ENCODE measurements around the gene SPSB1.

Gene SPSB1

DNA sequence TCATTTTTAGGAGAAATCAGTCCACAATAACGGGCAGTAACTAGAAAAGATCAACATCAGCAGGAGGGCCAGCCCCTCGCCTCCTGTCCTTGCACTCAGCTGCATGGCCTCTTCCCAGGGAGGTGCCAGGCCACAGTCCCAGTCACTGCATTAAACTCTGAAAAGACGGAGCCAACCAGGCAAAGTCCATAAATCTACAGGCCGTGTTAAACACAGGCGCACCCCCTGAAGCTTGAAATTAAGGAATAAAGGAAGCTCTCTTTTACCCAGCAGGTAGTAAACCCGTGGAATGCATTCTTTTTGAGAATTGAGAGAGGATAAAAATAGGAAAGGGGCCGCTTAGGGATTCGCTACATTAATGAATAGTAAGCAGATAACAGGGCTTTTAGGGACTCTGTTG lies 39.7 kb upstream of the SPSB1 start:
- no peak for ATAC-seq
- Mint-ChIP-seq H3K27me3 (no peaks in the 10 kb centered on the region), H3K9me3 (no peaks in the 10 kb centered on the region), H3K27ac (no peak overlapping the region), H3K4me3 (no peak overlapping the region), H3K4me1 (peaks cover 21% of the 10 kb centered on the region)
- no peak for DNase-seq

DNA sequence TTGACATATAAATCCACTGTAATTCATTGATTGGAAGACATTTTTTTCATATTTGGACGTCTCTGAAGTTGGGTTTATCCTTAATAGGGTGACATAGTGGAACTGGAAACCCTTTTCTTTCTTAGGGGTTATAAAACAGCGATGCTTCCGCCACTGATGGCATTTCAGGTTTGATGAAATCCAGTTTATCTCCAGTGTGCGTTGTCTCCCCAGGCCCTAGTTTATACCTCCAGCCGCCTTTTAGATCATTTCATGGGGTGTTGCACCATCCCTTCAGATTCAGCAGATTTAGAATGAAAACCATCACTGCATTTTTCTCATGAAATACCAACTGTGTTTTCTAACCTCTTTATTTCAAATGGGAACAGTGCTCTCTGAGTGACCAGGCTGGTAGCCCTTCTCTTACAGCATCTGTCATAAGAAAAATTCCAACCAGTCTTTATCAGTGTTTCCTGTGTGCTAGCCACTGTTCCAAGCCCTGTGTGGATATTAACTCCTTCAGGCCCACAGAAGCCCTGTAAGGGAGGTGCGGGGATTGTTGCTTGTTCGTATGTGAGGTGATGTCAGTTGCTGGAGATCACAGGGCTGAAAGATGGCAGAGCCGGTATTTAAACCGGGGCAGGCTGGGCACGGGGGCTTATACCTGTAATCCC lies 39.1 kb upstream of the SPSB1 start:
- H3K9me3 Mint-ChIP-seq = peaks cover 4 to 5% of the 10 kb centered on the region in 2 donors
- H3K4me3 Mint-ChIP-seq = no peak overlapping the region
- DNase-seq (no peak), ATAC-seq (no peak)
- H3K4me1 Mint-ChIP-seq = peaks cover 25% of the 10 kb centered on the region
- H3K27me3 Mint-ChIP-seq = no peaks in the 10 kb centered on the region
- peak overlapping the region in 1 of 2 donors; percentile 27 for H3K27ac Mint-ChIP-seq

DNA sequence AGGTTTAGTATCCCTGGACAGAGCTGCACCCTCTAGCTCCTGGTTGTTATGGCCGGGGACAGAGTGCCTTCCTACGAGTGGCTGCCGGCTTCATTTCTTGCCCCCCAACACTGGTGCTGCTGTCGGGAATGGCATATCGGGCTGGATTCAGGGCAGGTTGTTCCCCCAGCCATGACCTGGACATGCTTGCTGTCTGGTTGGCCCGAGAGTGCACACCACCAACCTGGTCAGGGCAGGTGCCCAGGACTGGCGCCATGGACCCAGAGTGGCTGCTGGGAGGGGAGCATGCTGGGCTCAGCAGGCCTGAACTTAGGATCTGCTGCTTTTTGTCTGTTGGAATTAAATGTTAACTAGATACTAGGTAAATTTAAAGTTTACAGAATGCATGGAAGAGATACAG lies 36.4 kb upstream of the SPSB1 start:
- H3K27me3 Mint-ChIP-seq = no peaks in the 10 kb centered on the region
- DNase-seq = no peak
- H3K27ac Mint-ChIP-seq = no peak overlapping the region
- H3K4me1 Mint-ChIP-seq = peaks cover 37% of the 10 kb centered on the region
- no peak overlapping the region for H3K4me3 Mint-ChIP-seq
- peaks cover 23 to 27% of the 10 kb centered on the region in 2 donors for H3K9me3 Mint-ChIP-seq
- no peak for ATAC-seq

DNA sequence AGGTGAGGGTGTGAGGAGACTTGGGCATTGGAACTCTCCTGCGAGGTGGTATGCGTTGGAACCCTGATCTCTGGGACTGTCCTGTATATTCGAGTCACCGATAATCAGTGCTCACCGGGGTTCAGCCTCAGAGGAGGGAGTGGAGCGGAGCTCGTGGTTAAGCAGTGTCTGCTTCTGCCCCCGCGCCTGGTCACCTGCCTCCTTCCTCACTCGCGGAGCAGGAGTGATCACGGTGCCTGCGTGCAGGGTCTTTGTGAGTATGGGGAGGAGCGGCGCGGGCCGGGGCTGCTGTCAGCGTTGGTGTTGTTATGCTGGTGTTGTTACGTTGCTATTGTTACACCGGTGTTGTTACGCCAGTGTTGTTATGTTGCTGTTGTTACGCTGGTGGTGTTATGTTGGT lies 34.8 kb upstream of the SPSB1 start:
- ATAC-seq = no peak
- Mint-ChIP-seq H3K9me3 (peaks cover 23 to 27% of the 10 kb centered on the region in 2 donors), H3K4me1 (peaks cover 37% of the 10 kb centered on the region), H3K27ac (no peak overlapping the region), H3K27me3 (no peaks in the 10 kb centered on the region), H3K4me3 (no peak overlapping the region)
- no peak for DNase-seq

DNA sequence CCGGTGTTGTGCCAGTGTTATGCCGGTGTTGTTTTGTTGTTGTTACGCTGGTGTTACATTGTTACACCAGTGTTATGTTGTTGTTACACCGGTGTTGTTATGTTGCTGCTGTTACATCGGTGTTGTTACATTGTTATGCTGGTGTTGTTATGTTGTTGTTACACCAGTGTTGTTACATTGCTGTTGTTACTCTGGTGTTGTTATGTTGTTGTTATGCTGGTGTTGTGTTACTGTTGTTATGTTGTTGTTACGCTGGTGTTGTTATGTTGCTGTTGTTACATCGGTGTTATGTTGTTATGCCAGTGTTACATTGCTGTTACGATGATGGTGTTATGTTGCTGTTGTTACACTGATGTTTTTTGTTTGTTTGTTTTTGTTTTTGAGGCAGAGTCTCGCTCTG lies 34.1 kb upstream of the SPSB1 start:
- peaks cover 23 to 27% of the 10 kb centered on the region in 2 donors for H3K9me3 Mint-ChIP-seq
- DNase-seq (no peak), ATAC-seq (no peak)
- no peaks in the 10 kb centered on the region for H3K27me3 Mint-ChIP-seq
- H3K4me1 Mint-ChIP-seq = peaks cover 37% of the 10 kb centered on the region
- no peak overlapping the region for H3K27ac Mint-ChIP-seq
- H3K4me3 Mint-ChIP-seq = no peak overlapping the region

DNA sequence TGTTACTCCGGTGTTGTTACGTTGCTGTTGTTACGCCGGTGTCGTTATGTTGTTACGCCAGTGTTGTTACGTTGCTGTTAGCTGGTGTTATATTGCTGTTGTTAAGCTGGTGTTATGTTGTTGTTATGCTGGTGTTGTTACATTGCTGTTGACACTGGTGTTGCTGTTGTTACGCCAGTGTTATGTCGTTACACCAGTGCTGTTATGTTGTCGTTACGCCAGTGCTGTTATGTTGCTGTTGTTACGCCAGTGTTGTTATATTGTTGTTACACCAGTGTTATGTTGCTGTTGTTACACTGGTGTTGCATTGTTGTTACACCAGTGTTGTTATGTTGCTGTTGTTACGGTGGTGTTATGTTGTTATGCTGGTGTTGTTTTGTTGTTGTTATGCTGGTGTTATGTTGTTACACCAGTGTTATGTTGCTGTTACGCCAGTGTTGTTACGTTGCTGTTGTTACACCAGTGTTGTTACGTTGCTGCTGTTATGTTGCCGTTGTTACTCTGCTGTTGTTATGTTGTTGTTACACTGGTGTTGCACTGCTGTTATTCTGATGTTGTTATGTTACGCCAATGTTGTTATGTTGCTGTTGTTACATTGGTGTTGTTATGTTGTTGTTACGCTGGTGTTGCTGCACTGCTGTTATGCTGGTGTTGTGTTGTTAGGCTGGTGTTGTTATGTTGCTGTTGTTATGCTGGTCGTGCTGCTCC lies 32.5 kb upstream of the SPSB1 start:
- peaks cover 23 to 27% of the 10 kb centered on the region in 2 donors for H3K9me3 Mint-ChIP-seq
- ATAC-seq (no peak), DNase-seq (no peak)
- H3K27me3 Mint-ChIP-seq = no peaks in the 10 kb centered on the region
- H3K4me3 Mint-ChIP-seq = no peak overlapping the region
- peak overlapping the region in 1 of 2 donors; percentile 75 for H3K27ac Mint-ChIP-seq
- H3K4me1 Mint-ChIP-seq = peaks cover 28% of the 10 kb centered on the region

DNA sequence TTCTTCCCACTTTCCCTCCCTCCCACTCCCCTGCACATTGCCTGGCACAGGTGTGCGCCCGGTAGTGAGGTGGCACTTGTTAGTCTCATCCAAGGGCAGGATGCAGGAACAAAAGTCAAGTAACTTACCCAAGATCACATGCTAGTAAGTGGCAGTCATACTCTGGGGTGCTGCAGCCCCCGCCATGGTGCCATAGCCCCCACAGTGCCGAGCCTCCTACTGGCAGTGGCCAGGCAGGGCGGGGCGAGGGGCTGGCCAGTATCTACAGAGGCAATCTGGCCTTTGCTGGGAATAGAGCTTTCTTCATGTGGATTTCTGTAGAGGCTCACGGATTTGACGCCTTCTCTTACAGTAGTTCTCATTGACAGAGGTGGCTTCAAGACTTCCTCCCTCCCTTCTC lies 31.2 kb upstream of the SPSB1 start:
- Mint-ChIP-seq H3K27me3 (no peaks in the 10 kb centered on the region), H3K27ac (no peak overlapping the region), H3K4me1 (peaks cover 28% of the 10 kb centered on the region), H3K4me3 (no peak overlapping the region), H3K9me3 (peaks cover 23 to 27% of the 10 kb centered on the region in 2 donors)
- DNase-seq (no peak), ATAC-seq (no peak)

DNA sequence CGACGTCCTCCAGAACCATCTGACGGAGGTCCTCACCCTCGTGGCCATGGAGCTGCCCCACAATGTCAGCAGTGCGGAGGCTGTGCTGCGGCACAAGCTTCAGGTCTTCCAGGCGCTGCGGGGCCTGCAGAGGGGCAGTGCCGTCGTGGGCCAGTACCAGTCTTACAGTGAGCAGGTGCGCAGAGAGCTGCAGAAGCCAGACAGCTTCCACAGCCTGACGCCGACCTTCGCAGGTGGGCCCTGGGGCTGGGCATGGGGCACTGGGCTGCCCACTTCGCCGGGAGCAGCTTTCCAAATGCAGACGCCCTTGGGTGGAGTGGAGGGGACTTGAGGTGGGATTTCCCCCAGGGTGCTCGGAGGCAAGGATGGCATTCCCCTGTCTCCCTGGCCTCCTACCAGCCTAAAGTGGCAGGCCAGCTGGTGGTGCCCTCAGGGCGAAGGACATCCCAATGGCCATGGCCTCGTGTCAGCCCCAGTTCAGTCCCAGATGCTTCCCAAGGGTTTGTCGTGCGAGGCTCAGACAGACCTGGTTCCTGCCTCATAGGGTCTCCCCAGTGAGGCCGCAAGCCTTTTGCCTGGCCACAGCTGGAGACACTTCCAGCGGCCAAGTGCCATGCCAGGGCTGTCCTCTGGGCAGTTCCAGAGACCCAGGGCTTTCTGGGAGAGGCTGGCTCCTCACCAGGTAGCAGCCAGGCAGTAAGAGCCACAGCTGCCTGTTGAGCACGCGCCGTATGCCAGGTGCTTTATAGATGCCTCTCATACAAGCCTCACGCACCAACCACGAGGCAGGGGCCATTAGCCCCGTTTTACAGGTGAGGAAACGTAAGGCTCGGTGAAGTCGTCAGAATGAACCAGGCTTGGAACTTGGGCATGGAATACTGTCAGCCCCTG lies 30.4 kb upstream of the SPSB1 start:
- H3K27ac Mint-ChIP-seq = no peak overlapping the region
- ATAC-seq (no peak), DNase-seq (no peak)
- H3K9me3 Mint-ChIP-seq = peaks cover 23 to 27% of the 10 kb centered on the region in 2 donors
- peaks cover 35% of the 10 kb centered on the region for H3K4me1 Mint-ChIP-seq
- H3K4me3 Mint-ChIP-seq = no peak overlapping the region
- H3K27me3 Mint-ChIP-seq = no peaks in the 10 kb centered on the region

DNA sequence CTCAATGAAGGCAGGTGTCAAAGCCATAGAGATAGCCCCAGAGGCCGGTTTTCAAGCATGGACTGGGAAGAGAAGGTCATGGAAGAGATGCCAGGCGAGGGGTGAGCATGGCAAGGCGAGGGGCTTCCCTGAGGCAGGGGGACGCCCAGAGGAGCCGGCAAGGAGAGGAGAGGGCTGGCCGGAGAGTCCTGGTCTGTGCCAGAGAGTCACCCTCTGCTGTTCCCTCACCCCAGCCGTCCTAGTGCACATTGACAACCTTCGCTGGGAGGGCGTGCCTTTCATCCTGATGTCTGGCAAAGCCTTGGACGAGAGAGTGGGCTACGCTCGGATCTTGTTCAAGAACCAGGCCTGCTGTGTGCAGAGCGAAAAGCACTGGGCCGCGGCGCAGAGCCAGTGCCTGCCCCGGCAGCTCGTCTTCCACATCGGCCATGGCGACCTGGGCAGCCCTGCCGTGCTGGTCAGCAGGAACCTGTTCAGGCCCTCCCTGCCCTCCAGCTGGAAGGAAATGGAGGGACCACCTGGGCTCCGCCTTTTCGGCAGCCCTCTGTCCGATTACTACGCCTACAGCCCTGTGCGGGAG lies 29.3 kb upstream of the SPSB1 start:
- H3K9me3 Mint-ChIP-seq = peaks cover 20 to 25% of the 10 kb centered on the region in 2 donors
- no peaks in the 10 kb centered on the region for H3K27me3 Mint-ChIP-seq
- ATAC-seq = no peak
- no peak overlapping the region for H3K4me3 Mint-ChIP-seq
- H3K27ac Mint-ChIP-seq = no peak overlapping the region
- H3K4me1 Mint-ChIP-seq = peaks cover 28% of the 10 kb centered on the region
- DNase-seq = no peak

DNA sequence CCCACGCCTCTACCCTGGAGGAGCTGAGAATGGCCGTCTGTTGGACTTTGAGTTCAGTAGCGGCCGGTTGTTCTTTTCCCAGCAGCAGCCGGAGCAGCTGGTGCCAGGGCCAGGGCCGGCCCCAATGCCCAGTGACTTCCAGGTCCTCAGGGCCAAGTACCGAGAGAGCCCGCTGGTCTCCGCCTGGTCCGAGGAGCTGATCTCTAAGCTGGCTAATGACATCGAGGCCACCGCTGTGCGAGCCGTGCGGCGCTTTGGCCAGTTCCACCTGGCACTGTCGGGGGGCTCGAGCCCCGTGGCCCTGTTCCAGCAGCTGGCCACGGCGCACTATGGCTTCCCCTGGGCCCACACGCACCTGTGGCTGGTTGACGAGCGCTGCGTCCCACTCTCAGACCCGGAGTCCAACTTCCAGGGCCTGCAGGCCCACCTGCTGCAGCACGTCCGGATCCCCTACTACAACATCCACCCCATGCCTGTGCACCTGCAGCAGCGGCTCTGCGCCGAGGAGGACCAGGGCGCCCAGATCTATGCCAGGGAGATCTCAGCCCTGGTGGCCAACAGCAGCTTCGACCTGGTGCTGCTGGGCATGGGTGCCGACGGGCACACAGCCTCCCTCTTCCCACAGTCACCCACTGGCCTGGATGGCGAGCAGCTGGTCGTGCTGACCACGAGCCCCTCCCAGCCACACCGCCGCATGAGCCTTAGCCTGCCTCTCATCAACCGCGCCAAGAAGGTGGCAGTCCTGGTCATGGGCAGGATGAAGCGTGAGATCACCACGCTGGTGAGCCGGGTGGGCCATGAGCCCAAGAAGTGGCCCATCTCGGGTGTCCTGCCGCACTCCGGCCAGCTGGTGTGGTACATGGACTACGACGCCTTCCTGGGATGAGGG lies 28.5 kb upstream of the SPSB1 start:
- H3K4me1 Mint-ChIP-seq = peaks cover 20% of the 10 kb centered on the region
- no peak for ATAC-seq
- DNase-seq = no peak
- peak overlapping the region in 1 of 2 donors; percentile 89 for H3K27ac Mint-ChIP-seq
- no peak overlapping the region for H3K4me3 Mint-ChIP-seq
- peaks cover 14 to 18% of the 10 kb centered on the region in 2 donors for H3K9me3 Mint-ChIP-seq
- no peaks in the 10 kb centered on the region for H3K27me3 Mint-ChIP-seq

DNA sequence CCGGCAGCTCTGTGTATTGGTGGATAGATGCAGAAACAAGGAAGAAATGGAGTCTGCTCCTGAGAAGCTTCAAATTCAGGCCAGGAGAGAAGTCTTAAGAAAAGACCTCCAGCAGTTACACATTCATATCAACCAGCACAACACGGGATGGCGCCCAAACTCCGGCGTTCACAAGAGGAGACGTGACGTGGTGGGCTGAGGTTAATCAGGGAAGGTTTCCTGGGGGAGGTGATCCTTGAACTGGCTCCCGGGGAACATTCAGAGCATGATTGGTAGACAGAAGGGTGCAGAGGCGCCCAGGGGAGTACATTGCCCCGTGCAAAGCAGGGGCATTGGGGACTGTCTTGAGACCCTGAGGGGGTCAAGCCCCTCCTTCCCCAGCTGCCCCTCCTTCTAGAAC lies 27.7 kb upstream of the SPSB1 start:
- Mint-ChIP-seq H3K27ac (peak overlapping the region in 1 of 2 donors; percentile 89), H3K9me3 (peaks cover 6 to 10% of the 10 kb centered on the region in 2 donors)

DNA sequence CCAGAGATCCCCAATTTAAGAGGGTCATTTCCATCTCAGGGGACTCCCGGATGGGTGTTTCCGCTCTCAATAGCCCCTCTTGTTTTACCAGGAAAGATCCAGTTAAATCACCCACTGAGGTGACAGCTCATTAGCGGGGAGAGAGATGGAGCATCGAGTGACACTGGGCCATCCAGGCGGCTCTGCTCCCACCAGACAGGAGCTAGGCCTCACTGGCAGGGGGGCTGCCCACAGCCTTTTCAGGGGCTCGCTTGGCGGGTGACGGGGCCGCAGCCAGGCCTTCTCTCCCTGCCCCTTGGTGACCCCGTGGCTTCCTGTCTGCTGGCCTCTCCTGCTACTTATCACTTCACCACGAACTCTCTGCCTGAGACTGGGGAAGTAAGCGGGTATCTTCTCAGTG lies 26.7 kb upstream of the SPSB1 start:
- Mint-ChIP-seq H3K27me3 (no peaks in the 10 kb centered on the region), H3K9me3 (peaks cover 0 to under 1% of the 10 kb centered on the region in 2 donors), H3K27ac (no peak overlapping the region)

More for the DNA sequence above, 27.7 kb upstream of the SPSB1 start:
- Mint-ChIP-seq H3K4me1 (peaks cover 15% of the 10 kb centered on the region), H3K4me3 (no peak overlapping the region), H3K27me3 (no peaks in the 10 kb centered on the region)
- DNase-seq (no peak), ATAC-seq (no peak)

DNA sequence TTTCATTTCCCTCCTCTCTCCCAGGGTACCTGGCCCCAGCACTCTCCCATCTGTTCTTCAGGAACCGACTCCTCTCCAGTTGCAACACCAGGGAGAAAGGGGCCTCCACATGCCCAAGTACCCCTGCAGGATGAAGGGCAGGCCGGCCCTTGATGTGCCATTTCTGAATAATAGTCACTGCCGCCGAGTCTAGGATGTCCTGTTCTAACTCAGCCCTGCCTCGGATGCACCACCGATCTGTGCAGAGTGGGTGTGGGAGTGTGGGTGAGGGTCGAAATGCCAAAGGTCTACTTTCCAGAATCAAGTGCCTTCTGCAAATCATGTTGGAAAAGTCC lies 25.4 kb upstream of the SPSB1 start:
- Mint-ChIP-seq H3K4me3 (no peak overlapping the region), H3K9me3 (no peaks in the 10 kb centered on the region), H3K27me3 (no peaks in the 10 kb centered on the region), H3K27ac (peak overlapping the region in 1 of 2 donors; percentile 90), H3K4me1 (peaks cover 8% of the 10 kb centered on the region)
- no peak for DNase-seq
- peak; percentile 11 for ATAC-seq

More for the DNA sequence above, 26.7 kb upstream of the SPSB1 start:
- no peak for ATAC-seq
- no peak for DNase-seq
- Mint-ChIP-seq H3K4me1 (peaks cover 9% of the 10 kb centered on the region), H3K4me3 (no peak overlapping the region)

DNA sequence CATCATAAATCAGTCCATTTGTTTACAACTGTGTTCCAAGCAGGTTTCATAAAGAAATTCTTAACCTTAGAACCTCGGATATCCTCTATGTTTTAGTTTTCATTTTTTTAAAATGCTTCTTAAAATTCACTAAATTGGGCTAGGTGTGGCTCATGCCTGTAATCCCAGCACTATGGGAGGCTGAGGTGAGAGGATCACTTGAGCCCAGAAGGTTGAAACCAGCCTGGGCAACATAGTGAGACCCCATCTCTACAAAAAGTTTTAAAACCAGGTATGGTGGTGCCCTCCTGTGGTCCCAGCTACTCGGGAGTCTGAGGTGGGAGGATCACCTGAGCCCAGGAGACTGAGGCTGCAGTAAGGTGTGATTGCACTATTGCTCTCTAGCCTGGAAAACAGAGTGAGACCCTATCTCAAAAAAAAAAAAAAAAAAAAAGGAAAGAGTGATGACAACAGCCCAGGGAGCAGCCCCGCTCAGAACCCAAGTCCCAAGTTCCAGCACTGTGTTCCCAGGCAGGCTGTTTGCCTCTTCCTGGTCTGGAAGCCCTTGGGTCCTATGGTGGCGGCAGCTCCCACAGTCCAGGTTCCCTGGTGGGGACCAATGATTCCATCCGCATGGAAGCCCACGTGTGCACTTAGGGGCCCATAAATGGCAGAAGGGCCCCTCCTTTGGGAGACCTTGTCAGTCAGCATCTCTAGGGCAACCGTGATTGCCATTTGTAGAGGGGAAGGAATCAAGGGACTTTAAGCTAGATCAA lies 24.7 kb upstream of the SPSB1 start:
- no peaks in the 10 kb centered on the region for H3K27me3 Mint-ChIP-seq
- H3K9me3 Mint-ChIP-seq = no peaks in the 10 kb centered on the region
- H3K4me1 Mint-ChIP-seq = peaks cover 8% of the 10 kb centered on the region
- H3K4me3 Mint-ChIP-seq = no peak overlapping the region
- no peak overlapping the region for H3K27ac Mint-ChIP-seq
- DNase-seq (no peak), ATAC-seq (no peak)

Measured in stimulated activated naive CD8-positive, alpha-beta T cell treated with anti-CD3 and anti-CD28 coated beads, Interleukin-15, amount 100 ng/mL, for 72 hours (primary cell).